ENCODE data around the gene SLC4A1AP.

DNA sequence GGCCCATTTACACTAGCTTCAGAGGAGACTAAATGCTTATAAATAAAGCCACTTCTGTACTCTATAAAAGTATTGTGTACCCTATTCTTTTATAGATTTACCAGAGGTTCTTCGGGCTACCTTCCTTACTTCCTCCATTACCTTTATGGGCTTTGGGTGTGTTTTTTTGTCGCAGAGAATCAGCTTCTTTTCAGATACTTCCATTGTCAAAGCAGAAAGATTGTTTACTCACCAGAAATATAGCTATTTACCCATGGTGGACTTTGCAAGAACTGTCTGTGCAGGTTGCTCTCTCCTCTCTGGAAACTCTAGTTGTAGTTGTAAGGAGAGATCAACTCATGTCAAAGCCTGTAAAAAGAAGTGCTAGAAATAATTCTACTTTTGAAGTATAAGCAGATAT, 49.7 kb upstream of the SLC4A1AP start:
- TF ChIP-seq SUZ12 (IDR thresholded peaks at IDR 0.05) (no peak), FOXM1 (IDR thresholded peaks at IDR 0.05; ENCODE audit: borderline replicate concordance) (no peak), SP1 (IDR thresholded peaks at IDR 0.05) (no peak), FOXA1 (IDR thresholded peaks at IDR 0.05) (no peak), HDGF (IDR thresholded peaks at IDR 0.05; ENCODE audit: borderline replicate concordance) (no peak), BHLHE40 (IDR thresholded peaks at IDR 0.05; ENCODE audit: borderline replicate concordance) (no peak), FOXK2 (IDR thresholded peaks at IDR 0.05) (no peak), ZNF384 (IDR thresholded peaks at IDR 0.05) (no peak), L3MBTL2 (conservative IDR thresholded peaks at IDR 0.05) (no peak), TARDBP (IDR thresholded peaks at IDR 0.05) (no peak), LEF1 (IDR thresholded peaks at IDR 0.05; ENCODE audit: borderline replicate concordance) (no peak), NFRKB (IDR thresholded peaks at IDR 0.05) (no peak), CTBP1 (IDR thresholded peaks at IDR 0.05; ENCODE audit: borderline replicate concordance) (no peak), ELF4 (IDR thresholded peaks at IDR 0.05) (no peak)
